ENCODE measurements around the gene RPS2.
"Not testable (repeated sequence)": the region's sequence is repeated elsewhere in the genome, so short reads cannot be mapped to it uniquely, and the experiment has no call there.

RPS2 gene

GRCh38 chr16:1971796-1972489, 7.3 kb upstream of the RPS2 start, which contains the start of gene TBL3:
TSS of gene TBL3 (plus strand) at chr16:1972053. CDS start at chr16:1972165, 112 bp downstream.
- POLR2A ChIA-PET = interaction anchor here (1.0 to 1.3 kb wide), 3 partner anchors 9 to 184 kb away, joined by 3 to 5 read pairs (median 3); partner anchors contain the start of gene TRAF7
- CTCF ChIA-PET = interaction anchor here (0.7 to 1.6 kb wide), 3 partner anchors 11 to 76 kb away, joined by 3 to 5 read pairs (median 5); partner anchors contain the start of genes NTHL1 and TSC2
- TF ChIP-seq CTCF (IDR thresholded peaks at IDR 0.05; ENCODE audit: control extremely low read depth, extremely low read depth, low read depth, missing control alignments) = no peak
- DNase-seq (ENCODE audit: extremely low spot score) = peak; percentile 95

DNA sequence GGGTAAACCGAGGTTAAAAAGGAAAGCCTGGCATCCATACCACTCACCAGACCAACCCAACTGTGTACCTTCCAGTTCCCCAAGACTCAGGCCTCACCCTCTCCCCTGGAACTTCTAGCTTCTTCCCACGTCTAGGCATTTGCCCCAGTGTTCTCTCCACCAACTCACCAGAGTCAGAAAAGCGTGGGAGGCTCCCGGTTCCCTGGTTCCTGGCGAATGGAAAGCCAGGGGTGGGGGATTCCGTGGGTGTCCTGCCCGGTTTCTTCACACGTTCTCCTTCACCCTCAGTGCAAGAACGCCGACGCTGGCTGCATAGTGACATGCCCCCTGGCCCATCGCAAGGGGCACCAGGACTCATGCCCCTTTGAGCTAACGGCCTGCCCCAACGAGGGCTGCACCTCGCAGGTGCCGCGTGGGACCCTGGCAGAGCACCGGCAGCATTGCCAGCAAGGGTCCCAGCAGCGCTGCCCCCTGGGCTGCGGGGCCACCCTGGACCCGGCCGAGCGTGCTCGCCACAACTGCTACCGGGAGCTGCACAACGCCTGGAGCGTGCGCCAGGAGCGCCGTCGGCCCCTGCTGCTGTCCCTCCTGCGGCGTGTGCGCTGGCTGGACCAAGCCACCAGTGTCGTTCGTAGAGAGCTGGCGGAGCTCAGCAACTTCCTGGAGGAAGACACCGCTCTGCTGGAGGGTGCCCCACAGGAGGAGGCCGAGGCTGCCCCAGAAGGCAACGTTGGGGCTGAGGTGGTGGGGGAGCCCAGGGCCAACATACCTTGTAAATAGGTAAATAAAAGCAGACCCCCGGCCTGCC, 3.7 kb upstream of the RPS2 start:
- ChIA-PET CTCF (interaction anchor here (1.5 kb wide), 1 partner anchor 35 kb away, joined by 7 read pairs; no protein-coding TSS in a partner anchor), POLR2A (no interaction called here)
- DNase-seq (ENCODE audit: extremely low spot score) = no peak
- no peak for TF ChIP-seq CTCF (IDR thresholded peaks at IDR 0.05; ENCODE audit: control extremely low read depth, extremely low read depth, low read depth, missing control alignments)

DNA sequence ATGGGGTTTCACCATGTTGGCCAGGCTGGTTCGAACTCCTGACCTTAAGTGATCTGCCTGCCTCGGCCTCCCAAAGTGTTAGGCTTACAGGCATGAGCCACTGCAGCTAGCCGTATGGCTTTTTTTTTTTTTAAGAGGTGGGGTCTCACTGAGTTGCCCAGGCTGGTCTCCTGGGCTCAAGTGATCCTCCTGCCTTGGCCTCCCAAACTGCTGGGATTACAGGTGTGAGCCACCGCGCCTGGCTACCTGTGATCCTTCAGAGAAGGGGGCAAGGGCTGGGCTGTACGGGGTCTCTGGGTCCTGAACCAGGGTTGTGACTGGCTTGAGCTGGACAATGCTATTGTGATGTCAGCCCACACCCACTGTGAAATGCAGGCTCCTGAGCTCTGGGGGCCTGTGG, 1.8 kb upstream of the RPS2 start, which contains the start of gene RNF151:
Gene RNF151, plus strand, starts transcription at position 397 of the 400 bp plus-strand sequence. CDS start 26 bp downstream, outside the sequence.
- DNase-seq (ENCODE audit: extremely low spot score) = no peak
- CTCF ChIA-PET = interaction anchor here (1.6 kb wide), 1 partner anchor 18 kb away, joined by 3 read pairs; the partner anchor contains the start of gene GFER
- POLR2A ChIA-PET = interaction anchor here (1.3 to 2.5 kb wide), 3 partner anchors 10 to 189 kb away, joined by 5 to 22 read pairs (median 19); partner anchors contain the start of gene TRAF7
- TF ChIP-seq CTCF (IDR thresholded peaks at IDR 0.05; ENCODE audit: control extremely low read depth, extremely low read depth, low read depth, missing control alignments) = no peak

DNA sequence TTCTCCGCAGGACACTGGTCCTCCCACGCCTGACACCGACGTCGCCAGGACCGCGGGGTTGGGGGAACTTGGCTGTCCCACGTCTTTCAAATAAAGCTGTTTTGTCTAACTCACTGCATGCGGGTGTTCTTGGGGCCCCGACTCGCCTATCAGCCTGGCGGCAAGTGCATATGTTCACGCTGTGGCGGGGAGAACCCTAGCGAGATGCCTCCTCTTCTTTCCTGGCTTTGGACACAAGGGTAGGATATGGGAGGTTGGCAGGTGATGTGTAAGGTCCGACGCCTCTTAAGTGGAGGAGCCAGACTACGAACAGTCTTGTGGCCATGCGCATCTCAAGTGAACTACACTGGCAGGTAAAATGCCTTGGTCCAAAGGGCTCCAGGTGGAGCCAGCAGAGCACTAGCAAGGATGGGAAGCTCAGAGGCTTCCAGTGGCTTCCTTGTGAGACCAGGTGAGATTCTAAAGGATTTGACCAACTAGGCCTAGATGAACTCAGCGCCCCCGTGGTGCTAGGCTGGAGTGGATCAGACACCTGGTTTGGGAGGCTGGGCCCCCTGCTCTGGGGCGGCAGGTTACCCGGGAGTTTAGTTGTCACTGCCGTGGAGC, 873 bp upstream of the RPS2 start:
- ChIA-PET CTCF (interaction anchor here (0.9 to 1.6 kb wide), 5 partner anchors 17 to 175 kb away, joined by 3 to 5 read pairs (median 3); partner anchors contain the start of gene GFER), POLR2A (interaction anchor here (0.5 to 2.5 kb wide), 28 partner anchors 8 to 1514 kb away, joined by 3 to 24 read pairs (median 6); partner anchors contain the start of genes ECI1, GFER, MAPK8IP3 and MSRB1)
- TF ChIP-seq CTCF (IDR thresholded peaks at IDR 0.05; ENCODE audit: control extremely low read depth, extremely low read depth, low read depth, missing control alignments) = no peak
- no peak for DNase-seq (ENCODE audit: extremely low spot score)

DNA sequence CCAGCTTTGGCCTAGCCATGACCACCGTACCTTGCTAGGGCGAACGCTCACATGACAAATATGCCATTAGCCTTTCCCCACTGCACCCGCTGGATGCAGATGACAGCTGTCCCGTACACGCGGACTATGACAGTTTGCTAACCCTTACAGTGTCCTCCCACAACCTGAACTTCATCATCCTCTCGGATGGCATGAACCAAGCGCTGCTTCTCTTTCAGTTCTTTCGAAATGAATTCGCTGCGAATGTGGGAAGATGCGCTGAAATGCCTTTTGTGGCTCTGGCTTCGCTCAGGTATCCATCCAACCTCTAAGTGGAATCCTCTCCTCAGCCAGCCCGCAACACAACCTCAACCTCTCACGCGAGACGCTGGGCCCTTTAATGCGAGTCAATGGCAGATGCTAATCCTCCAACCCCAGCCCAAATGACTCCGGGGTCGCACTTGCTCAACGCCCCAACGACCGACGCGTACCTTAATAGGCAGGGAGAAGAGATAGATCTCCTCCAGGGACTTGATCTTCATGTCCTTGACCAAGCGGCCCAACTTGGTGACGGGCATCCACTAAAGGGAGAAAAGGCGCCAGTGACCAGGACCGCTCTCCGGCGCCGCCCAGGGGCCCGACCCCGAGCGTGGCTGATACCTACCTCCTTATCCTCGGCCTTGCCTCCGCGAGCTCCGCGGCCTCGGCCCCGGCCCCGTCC, 670 bp downstream of the RPS2 start:
- DNase-seq (ENCODE audit: extremely low spot score) = no peak
- ChIA-PET POLR2A (interaction anchor here (0.6 to 2.5 kb wide), 26 partner anchors 8 to 1397 kb away, joined by 3 to 24 read pairs (median 6); partner anchors contain the start of genes ECI1, GFER, MAPK8IP3 and MLST8), CTCF (interaction anchor here (1.0 to 1.1 kb wide), 3 partner anchors 22 to 177 kb away, joined by 3 to 5 read pairs (median 4); no protein-coding TSS in a partner anchor)
- peak; percentile 46 for TF ChIP-seq CTCF (IDR thresholded peaks at IDR 0.05; ENCODE audit: control extremely low read depth, extremely low read depth, low read depth, missing control alignments)

DNA sequence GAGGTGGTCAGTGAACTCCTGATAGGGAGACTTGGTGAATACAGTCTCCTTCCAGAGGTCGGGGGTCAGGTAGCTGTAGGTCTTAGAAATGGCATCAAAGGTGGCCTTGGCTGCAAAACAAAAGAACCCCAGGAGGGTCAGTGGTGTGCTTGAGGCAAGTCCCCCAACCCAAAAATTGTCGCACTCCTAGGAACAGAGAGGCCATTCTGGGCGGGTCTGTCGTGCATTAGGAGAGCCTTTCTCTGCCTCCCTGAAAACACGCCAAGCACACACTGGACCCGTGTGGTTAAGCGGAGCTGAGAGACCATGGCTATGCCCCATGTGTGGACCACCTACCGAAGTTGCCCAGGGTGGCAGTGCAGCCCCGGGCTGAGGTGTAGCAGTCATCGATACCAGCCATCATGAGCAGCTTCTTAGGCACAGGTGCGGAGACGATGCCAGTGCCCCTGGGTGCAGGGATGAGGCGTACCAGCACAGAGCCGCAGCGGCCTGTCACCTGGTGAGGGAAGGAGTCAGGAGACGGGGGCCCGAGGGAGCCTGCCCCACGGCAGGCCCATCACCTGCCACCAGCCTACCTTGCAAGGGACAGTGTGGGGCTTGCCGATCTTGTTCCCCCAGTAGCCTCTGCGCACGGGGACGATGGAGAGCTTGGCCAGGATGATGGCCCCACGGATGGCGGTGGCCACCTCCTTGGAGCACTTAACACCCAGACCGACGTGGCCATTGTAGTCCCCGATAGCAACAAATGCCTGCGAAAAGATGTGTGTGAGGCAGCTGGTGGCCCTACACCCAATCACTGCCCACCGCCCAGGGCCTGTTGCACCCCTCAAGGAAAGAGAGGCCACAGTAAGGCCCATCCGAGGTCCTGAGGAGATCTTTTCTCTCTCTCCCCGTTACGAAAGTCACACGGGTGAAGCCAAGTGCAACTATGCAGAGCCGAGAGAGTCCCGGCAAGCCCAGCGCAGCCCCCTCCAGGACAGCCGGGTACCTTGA, 2.2 kb downstream of the RPS2 start:
- POLR2A ChIA-PET = interaction anchor here (0.6 to 1.6 kb wide), 4 partner anchors 8 to 65 kb away, joined by 4 to 5 read pairs (median 4); partner anchors contain the start of genes NHERF2, RPL3L and TBL3
- CTCF ChIA-PET = interaction anchor here (1.3 kb wide), 1 partner anchor 42 kb away, joined by 4 read pairs; no protein-coding TSS in a partner anchor

More for the DNA sequence above, 2.2 kb downstream of the RPS2 start:
- DNase-seq (ENCODE audit: extremely low spot score) = not testable (repeated sequence)

Data from GM10248 (cell line).